A549 (cell line): Measurements from ENCODE around the gene PCBP3.

Experiments
- CTCF ChIP-seq: fragments of >200 bp; sonication (Bioruptor Twin); formaldehyde crosslinking; IDR thresholded peaks from 3 replicates; pipeline ENCODE4 v1.5.1; 2016
- HOXB5 ChIP-seq: fragments of 250-450 bp; sonication (Bioruptor Pico); IDR thresholded peaks from 2 replicates; pipeline ENCODE4 v1.5.0; 2020; ENCODE audit warnings: mild to moderate bottlenecking, moderate library complexity
- MAFK ChIP-seq: fragments of 450-650 bp; IDR thresholded peaks from 2 replicates; pipeline ENCODE4 v1.6.1; 2014; ENCODE audit not compliant: partially characterized antibody
- MAZ ChIP-seq: fragments of 150-350 bp; IDR thresholded peaks from 2 replicates; pipeline ENCODE4 v1.6.1; 2014; ENCODE audit warnings: antibody characterized with exemption, low read depth, low read length, borderline replicate concordance
- MYC ChIP-seq: IDR thresholded peaks from 2 replicates; pipeline ENCODE4 v1.6.1; 2012; ENCODE audit warnings: mild to moderate bottlenecking, inconsistent platforms, low read length, improper control_type of control experiment, borderline replicate concordance
- NFE2L2 ChIP-seq: fragments of 150-350 bp; conservative IDR thresholded peaks from 2 replicates; pipeline ENCODE4 v1.6.1; 2014; ENCODE audit warnings: low read length
- POLR2A ChIP-seq: IDR thresholded peaks from 2 replicates; pipeline ENCODE4 v1.6.1; 2012; ENCODE audit warnings: mild to moderate bottlenecking, low read length
- REST ChIP-seq: fragments of 200-600 bp; sonication (generic); IDR thresholded peaks from 2 replicates; pipeline ENCODE4 v1.6.1; 2016; ENCODE audit warnings: antibody characterized with exemption, mild to moderate bottlenecking, moderate library complexity
- RFX5 ChIP-seq: fragments of 450-650 bp; IDR thresholded peaks from 2 replicates; pipeline ENCODE4 v1.7.1; 2014; ENCODE audit warnings: antibody characterized with exemption, mild to moderate bottlenecking, moderate library complexity
- ZC3H11A ChIP-seq: fragments of 450-650 bp; IDR thresholded peaks from 2 replicates; pipeline ENCODE4 v1.6.1; 2014; ENCODE audit warnings: antibody characterized with exemption, mild to moderate bottlenecking
- ZFP36 ChIP-seq: fragments of 450-650 bp; IDR thresholded peaks from 2 replicates; pipeline ENCODE4 v1.6.1; 2014; ENCODE audit warnings: borderline replicate concordance; ENCODE audit not compliant: partially characterized antibody

DNA sequence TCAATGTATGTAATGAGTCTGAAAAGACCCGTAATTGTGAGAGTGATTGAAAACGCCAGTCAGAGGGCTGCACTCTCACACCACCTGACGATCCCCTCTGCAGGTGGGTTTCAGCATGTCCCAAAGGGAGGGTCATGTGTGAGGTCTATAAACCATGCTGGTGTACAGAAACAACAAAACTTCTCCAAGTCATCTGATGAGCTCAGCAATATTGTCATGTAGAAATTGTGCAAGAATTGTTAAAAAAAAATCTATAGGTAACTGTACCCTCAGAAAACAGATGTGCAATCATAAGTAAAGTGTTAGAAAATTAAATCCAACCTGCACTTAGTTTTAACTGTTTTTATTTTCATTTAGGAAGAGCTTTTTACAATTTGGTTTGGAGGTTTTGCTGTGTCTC lies 152.5 kb downstream of the PCBP3 start:
- TF ChIP-seq RFX5 (no peak), ZFP36 (no peak), MYC (no peak), CTCF (no peak), REST (no peak), POLR2A (no peak), ZC3H11A (no peak), MAFK (peak; percentile 35), NFE2L2 (no peak), HOXB5 (no peak), MAZ (no peak)
